GM10847 (cell line): Measurements from ENCODE around the gene RALB.

Experiments
- POLR2A ChIP-seq: IDR thresholded peaks from 2 replicates; pipeline ENCODE4 v1.6.1; 2011; ENCODE audit not compliant: insufficient read length; ENCODE audit errors: extremely low read depth

The RALB gene

DNA sequence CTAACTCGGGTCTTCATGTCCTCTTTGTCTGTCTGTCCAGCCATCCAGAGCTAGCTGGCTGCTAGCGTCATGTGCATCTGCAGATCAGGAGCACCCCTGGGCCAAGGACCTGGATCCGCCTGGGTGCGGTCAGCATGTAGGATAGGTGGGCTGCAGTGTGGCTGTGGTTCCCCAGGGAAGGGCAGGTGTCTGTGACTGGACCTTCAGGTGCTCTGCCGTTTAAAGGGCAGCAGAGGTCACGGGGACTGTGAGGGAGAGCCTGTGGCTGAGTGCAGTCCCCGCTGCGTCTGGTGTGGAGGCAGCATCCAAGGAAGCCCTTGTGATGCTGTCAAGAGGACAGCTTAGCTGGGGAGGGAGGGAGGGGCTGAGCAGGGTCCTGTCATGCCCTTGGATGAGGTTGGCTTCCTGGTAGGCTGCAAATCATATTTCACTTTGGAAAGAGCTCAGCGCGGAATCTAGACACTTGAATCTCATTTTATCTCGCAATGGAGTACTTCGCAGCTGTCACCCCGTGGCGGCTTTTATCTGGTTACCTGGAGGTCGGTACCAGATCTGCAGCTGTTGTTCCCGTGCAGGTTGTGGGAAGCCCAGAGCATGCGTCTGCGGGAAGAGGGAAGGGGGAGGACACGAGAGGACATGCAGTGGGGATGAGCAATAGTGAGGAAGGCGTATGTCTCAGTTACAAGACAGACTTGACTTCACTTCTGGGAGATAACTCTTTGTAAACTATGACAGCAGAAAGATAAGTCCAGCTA is 5.9 kb upstream of the RALB start:
- no peak for TF ChIP-seq POLR2A

DNA sequence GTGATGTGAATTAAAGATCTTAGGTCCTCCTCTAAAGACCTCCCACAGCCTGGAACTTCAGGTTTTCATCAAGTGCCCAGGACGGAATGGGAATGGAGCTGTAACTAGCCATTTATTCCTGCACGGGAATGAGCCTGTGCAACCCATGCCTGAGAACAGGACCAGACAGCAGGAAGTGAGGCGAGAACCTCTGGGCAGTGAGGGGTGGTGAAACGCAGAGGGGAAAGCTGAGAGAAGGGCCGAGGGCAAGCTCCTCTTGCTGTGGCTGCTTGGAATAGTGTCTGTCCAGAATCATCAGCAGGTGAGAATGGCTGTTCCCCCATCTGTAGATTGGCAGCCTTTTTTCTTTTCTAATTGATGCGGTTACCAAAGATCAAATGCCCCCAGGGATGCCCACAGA is 4.8 kb upstream of the RALB start:
- TF ChIP-seq POLR2A, result no peak

DNA sequence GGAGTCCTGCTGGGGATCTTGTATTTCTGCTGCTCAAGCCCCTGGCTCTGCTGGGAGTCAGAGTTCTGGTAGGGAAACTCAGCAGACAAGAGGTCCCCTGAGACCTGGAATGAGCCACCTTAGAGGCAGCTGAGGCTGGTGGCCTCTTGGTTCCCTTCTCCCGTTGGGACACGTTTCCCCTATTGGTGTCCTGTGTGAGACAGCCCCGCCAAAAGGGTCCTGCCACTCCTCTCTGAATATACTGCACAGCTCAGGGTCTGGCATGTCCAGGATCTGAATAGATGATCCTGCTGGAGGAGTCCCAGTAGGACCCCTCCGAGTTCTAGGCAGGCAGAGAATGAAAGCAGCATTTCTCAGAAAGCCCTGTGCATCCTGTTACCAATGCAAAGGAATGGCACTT is 2.0 kb upstream of the RALB start:
- TF ChIP-seq POLR2A, result no peak

DNA sequence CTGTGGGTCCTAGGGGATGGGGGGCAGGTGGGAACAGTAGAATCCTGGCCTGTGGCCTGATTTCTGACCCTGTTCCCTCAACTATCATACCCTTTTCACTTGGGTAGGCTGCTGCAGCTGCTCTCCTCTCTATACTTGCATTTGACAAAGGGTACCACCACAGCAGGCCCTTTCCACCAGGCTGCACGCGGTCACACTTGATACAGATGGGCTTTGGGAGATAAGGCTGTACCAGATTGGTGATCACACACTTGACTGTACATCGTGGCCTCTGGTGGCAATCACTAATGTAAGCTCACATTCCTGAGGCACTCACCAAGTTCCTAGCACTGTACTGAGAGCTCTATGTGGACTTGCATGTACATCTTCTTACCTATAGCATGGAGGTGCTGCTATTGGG is 1.6 kb upstream of the RALB start:
- TF ChIP-seq POLR2A, result no peak

DNA sequence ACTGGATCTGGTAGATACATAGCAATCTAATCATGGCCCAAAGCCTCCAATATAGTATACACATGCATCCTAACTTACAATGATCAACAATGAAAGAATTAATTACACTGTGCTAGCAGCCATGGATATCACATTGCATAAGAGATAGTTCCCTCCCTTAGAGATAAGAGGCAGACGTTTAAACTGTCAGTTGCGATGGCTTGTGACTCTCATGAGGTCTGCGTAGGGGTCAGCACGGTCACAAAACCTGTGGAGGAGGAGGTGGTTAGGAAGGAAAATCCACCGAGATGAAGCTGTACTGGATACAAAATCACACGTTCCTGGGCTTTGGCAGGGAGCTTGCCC is 800 bp upstream of the RALB start:
- TF ChIP-seq POLR2A, result no peak

DNA sequence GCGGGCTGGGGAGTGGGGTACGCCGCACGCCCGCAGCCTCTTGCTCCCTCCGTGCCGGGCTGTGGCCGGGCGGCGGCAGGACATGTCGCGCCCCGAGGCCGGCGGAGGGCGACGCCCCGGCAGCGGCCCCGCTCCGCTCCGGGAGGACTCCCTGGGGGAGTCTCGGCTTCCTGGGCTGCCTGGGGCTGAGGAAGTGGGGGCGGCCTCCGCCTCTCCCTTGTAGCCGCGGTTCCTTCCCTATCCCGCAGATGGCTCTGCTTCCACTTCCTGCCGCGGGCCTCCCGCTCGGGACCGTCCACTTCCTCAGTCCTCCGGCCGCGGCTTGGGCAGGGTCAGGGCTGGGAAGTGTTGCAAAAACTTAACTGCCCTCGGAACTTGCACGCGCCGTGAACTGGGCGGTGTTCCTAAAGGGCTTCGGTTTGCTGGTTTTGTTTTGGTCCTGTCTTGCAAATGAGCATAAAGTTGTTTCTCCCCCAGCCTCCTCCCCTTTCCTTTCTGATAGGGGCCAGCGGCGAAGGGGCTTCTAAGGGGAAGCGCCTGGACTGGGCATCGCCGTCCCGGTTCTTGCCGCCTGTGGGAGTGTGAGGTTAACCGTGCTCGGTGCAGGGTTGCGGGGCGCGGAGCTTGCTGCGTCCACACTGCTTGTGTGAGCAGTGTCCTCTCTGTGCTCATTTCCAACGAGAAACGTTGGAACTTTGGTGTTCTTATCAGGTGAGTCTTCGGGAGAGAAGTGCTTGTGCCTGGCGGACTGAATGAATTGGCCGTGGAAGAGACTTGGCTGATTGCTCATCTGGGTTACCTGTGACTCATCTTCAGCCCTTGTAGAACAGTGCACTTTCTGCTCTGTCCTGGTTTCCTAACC is 600 bp downstream of the RALB start:
- no peak for TF ChIP-seq POLR2A

DNA sequence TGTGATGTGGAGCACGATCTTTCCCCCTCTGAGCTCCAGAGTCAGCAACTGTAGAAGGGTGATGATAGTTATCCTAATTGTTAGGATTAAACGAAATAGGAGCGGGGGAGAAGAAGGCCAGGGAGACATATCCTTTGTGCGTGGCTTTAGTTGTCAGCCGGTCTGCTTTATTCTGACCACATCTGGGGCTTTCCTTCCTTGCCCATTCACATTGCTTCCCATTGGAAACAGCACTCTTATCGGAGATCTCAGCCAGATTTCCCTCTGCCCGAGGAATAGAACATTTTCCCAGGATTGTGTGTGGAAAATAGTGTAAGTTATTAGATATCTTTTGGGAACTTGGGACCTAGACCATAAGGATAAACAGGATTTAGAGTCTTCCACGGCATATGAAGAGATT is 1.5 kb downstream of the RALB start:
- no peak for TF ChIP-seq POLR2A

DNA sequence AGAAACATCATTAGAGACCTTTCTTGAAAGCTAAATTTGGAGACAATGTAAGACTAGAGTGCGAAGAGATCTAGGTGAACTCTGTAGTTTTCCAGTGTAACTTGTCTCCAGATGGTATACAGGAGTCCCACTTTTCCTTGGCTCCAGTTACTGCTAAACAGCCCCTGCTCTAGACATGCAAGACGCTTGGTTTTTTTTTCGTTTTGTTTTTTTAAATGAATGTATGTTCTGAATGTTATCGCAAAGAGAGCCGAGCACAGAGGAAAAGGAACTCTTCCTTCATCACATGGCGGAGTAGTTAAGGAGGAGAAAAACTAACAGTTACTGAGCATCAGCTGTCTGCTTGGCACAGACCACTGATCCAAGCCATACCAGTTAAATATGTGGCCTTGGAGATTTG is 2.4 kb downstream of the RALB start:
- no peak for TF ChIP-seq POLR2A

DNA sequence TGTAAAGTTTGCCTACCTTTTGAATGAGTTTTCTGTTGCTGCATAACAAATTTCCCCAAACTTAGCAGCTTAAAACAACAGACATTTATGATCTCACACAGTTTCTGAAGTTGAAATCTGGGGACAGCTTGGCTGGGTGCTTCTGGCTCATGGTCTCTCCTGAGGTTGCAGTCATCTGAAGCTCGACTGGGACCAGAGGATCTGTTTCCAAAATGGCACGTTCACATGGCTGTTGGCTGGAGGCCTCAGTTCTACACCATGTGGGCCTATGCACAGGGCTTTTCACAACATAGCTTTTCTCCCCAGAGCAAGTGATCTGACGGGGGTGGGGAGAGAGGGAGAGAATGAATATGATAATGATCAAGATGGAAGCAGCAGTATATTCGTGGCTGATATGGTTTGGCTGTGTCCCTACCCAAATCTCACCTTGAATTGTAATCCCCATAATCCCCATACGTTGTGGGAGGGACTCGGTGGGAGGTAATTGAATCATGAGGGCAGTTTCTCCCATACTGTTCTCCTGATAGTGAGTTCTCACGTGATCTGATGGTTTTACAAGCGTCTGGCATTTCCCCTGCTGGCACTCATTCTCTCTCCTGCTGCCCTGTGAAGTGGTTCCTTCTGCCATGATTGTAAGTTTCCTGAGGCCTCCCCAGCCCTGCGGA is 3.5 kb downstream of the RALB start:
- TF ChIP-seq POLR2A, result no peak

DNA sequence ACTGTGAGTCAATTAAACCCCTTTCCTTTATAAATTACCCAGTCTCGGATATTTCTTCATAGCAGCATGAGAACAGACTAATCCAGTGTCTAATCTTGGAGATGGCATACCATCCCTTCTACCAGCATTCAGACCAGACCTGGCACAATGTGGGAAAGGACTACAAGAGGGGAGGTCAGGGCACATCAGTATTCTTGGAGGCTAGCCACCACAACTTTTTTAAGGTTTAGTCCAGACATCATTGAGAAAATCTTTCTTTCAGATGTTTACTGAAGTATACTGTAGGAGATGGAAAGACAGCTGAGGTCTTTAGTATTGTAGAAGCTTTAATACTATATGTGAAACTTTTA is 4.0 kb downstream of the RALB start:
- TF ChIP-seq POLR2A, result no peak

DNA sequence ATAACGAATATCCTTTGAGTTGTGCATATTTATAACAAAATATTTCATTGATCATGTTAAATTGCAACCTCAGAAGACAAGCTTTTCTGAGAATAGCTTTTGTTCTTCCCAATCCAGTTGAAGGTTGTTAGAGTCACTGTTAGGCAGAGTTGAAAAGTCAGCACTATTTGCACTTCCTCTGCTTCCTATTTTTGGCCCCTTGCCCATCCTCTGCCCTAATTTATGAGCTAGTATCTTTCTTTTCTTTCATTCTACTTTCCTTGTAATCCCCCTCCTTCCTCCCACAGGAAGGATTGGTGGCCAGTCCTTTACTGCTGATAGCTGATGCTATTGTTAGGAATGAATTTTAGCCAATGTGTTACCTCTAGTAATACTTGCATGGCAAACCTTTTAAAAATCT is 4.9 kb downstream of the RALB start:
- no peak for TF ChIP-seq POLR2A

DNA sequence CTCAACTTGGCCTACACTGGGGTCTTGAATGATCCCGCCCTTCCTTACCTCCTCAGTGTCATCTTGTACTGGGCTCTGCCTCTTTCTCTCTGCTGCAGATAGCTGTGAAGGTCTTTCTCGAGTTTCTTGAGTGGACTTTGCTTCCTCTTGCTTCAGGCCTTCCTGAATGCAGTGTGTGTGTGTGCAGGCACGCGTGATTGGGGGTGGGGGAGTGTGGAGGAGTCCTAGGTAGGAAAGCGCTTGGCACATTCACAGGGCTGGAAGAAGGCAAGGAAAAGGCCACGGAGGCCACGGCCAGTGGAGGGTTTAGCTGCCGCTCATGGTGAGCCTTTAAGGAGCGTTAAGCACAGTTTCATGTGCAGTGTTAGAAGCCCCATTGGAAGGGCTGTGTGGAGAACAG is 5.5 kb downstream of the RALB start:
- TF ChIP-seq POLR2A, result no peak

DNA sequence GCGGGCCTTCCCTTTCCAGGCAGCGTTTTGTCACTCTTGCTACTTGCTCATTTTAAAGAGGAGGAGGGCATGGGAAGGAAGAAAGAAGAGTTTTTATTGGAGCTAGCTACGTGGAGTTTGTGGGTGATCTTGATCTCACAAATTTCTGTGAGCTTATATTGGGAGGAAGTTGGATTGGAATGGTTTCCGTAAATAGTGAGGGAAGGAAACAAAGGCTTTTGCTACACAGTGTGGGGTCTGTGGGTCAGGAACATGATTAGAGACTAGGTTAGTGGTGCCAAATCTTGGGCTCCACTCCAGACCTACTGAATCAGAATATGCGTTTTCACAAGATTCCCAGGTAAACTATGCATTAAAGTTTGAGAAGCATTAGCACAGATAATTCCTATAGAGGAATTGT is 8.1 kb downstream of the RALB start:
- no peak for TF ChIP-seq POLR2A

DNA sequence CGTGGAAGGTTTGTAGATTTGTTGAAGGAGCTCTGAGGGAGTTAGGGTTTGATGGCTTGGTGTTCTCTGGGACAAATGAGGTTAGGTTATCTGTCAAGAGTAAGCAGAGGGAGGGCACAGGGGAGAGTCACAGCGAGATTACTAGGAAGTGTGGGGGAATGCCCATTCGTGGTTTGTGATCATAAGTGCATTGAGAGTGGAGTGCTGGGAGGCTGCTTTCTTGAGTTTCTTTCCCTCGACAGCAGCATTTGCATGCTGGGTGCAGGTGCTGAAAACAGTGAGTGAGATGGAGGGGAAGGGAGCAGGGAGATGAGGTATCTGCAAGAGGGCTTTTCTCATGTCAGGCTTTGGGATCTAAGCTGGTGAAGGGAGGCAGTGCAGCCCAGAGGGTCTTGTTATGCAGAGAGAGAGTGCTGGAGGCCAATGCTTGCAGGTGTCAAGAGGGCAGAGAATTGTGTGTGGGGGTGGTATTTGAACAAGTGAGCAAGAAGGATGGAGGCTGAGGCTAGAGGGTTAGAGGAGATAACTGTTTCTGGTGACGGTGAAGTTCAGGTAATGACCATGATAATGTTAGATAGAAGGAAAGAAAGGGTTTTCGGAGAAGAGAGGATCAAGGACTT is 8.8 kb downstream of the RALB start:
- no peak for TF ChIP-seq POLR2A

DNA sequence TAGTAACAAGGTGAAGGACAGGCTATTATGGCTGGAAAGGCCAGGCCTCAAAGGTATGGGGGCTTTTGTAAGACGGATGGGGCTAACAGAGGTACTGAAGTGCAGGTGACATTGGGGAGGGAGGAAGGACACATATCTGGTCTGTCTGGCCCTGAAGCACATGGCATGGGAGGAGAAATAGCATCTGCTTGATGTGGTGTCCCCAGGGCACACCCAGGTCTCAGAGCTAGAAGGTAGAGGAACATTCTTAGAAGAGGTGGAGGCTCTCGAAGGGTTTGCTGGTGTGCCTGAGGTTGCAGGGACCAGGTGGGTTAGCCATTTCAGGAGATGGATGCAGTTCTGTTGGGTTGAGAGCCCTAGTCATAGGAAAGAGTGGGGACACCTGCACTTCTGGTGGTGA is 9.5 kb downstream of the RALB start:
- no peak for TF ChIP-seq POLR2A

DNA sequence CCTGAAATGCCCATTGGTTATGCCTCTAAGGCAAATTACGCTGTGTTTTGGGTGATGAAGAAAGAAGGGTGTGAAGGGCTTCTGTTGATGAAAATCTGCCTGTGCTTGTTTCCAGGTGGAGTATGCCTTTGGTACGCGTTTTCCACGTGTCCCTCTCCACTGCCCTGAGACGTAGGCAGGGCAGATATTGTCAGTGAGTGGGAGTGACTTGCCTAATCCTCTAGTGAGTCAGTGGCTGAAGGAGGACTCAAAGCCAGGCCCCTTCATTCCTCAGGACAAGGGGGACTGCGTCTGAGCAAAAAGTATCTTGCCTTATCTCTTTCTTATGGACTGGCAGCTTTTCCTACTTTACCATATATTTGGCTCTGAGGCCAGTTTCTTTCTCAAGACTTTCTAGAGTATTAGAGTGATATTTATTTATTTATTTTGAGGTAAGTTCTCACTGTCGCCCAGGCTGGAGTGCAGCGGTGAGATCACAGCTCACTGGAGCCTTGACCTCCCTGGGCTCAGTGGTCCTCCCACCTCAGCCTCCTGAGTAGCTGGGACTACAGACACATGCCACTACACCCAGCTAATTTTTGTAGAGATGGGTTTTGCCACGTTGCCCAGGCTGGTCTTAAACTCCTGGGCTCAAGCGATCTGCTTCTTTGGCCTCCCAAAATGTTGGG is 10.2 kb downstream of the RALB start:
- no peak for TF ChIP-seq POLR2A

DNA sequence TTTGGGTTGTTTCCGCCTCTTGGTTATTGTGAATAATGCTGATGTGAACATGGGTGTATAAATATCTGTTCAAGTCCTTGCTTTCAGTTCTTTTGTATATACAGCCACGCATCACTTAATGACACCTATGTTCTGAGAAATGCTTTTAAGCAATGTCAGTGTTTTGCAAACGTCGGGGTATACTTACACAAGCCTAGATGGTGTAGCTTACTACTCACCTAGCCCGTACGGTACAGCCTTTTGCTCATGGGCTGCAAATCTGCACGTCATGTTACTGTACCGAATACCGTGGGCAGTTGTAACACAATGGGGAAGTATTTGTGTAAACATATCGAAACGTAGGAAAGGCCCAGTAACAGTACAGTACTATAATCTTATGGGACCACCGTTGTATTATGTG is 12.4 kb downstream of the RALB start:
- TF ChIP-seq POLR2A, result no peak
